GM21367 (cell line): Measurements from ENCODE around the gene HOGA1.
A peak's percentile ranks its signal among the peaks of the same experiment; 100 is the strongest.
"Not testable (repeated sequence)": the region's sequence is repeated elsewhere in the genome, so short reads cannot be mapped to it uniquely, and the experiment has no call there.

Experiments used
- ATAC-seq: cut with Tn5 transposase; IDR thresholded peaks from one replicate; pipeline ENCODE4 v1.9.1; 2021; ENCODE audit not compliant: unreplicated experiment

HOGA1 gene

GRCh38 chr10:97607095-97607636 lies 23.0 kb downstream of the HOGA1 start:
- no peak for ATAC-seq

GRCh38 chr10:97608991-97609561 lies 24.9 kb downstream of the HOGA1 start:
- no peak for ATAC-seq

GRCh38 chr10:97611473-97611872 lies 27.3 kb downstream of the HOGA1 start:
- ATAC-seq, result no peak

DNA sequence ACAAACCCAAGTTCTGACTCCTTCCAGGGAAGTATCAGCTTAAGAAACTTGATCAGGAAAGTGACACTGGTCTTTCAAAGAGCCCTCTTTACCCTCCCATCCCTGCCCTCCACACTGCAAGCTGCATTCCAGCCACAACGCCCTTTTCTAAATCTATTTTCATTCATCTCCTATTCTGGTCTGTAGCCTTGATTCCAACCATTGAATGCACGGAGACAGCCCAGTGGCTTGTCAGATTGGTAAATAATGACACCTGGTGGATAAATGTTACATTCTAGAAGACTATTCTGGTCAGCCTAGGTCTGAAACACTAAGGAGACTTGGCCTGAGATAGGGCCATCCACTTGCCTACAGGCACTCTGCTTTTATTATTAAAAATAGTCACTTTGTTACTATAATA lies 28.2 kb downstream of the HOGA1 start:
- ATAC-seq, result no peak

DNA sequence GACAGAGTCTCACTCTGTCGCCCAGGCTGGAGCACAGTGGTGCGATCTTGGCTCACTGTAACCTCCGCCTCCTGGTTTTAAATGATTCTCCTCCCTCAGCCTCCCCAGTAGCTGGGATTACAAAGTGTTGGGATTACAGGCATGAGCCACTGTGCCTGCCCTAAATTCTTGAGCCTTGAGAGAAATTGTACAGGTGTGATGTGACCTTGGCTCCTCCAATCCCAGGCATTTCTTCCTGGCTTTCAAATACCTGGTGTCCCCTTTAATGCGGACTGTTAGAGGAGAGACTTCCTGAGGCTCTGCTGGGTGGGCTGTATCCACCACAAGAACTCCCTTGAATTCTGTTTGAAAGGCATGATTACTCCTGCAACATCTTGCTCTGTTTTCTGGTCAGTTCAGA lies 34.1 kb downstream of the HOGA1 start:
- ATAC-seq, result no peak

GRCh38 chr10:97618733-97619132 lies 34.5 kb downstream of the HOGA1 start:
- ATAC-seq, result no peak

GRCh38 chr10:97623277-97623676 lies 39.1 kb downstream of the HOGA1 start:
- no peak for ATAC-seq

DNA sequence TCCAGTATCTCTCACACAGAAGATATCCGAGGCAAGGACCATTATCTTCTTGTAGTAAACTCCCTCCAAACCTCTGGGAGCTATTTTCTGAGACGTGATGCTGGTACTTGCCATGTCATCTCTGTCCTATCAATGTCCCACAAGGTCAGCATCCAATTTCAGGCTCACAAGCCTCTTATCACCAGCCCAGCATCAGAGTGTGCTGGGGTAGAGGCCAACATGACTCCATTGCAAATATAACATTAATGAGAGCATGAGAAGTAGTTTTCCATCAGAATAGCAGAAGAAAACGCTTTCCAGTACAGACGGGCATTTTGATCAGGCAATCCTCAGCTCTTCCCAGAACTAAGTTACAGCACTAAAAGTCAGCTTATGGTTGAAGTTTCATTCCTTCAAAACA lies 43.5 kb downstream of the HOGA1 start:
- ATAC-seq, result no peak

DNA sequence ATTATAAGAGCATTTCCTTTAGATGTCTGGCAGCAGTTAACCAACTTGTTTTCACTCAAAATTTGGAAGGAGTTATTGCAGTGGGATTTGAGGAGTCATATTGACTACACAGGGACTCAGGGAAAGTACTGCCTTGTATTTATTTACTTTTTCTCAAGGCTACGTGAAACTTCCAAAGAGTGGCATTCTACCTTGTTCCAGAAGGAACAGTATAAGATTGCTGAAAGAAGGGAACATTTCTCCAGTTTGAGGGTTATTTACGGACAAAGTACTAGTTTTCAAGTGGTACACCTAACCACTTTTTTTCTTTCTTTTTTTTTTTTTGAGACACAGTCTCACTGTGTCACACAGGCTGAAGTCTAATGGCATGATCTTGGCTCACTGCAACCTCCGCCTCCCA lies 44.0 kb downstream of the HOGA1 start:
- ATAC-seq, result no peak

DNA sequence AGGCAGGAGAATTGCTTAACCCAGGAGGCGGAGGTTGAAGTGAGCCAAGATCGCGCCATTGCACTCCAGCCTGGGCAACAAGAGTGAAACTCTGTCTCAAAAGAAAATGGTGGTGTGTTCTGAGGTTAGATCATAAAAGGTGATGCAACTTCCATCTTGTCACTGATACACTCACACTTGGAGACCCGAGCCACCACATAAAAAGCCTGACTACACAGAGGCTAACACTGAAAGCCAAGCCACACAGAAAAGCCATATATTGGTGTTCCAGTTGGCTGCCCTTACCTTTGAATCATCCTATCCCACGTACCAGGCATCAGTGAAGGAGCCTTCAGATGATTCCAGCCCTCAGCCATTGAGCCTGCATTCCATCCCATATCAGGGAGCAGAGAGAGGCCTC lies 45.1 kb downstream of the HOGA1 start:
- no peak for ATAC-seq

- no peak for ATAC-seq
These were observed 46.9 kb downstream of the HOGA1 start for GRCh38 chr10:97631098-97631497.

DNA sequence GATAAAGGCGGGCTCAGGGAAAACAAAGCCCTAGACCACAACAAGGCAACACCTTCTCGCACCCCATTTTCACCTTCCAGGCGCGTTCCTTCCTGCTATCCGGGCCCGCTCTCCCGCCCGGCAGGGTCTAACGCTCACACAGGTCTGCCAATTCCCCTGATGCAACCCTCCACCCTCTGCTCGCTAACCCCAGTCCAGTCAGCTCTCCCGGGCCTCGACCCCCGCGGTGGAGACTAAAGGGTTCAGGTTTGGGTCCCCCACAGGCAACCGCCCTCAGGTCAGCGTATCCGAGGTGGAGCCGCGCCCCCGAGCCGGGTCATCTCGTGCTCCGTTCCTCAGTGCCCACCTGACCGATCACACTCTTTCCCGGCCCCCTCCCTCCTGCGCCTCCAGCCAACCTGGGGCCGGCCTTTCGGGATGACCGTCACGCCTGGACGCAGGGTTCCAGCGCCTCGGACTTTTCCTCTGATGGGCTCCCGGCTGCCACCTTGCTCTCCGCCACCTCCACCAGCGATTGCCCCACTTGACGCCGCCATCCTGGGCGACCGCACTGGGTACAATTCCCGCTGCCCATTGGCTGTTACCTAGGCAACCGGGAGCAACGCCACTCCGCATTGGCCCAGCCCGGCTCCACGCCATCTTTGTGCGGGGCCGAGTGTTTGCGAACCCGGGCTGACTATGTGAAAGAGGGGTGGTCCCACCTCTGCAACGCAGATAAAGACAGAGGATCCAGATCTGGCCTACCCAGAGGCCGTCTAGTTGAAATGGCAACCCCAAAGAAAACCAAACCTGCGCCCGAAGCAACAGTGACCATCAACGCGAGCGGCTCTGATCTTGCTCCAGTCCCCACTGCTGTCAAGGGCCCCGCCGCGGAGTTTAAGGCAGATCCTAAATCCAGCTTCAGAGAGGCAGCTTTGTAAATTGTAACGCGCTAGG lies 49.0 kb downstream of the HOGA1 start, which contains the start of gene MORN4:
Gene MORN4, minus strand, starts transcription at position 552 of the 936 bp plus-strand sequence. CDS start 13,847 bp downstream, outside the sequence.
- ATAC-seq, result peak; percentile 97

GRCh38 chr10:97633921-97634320 lies 49.7 kb downstream of the HOGA1 start:
- ATAC-seq, result no peak

DNA sequence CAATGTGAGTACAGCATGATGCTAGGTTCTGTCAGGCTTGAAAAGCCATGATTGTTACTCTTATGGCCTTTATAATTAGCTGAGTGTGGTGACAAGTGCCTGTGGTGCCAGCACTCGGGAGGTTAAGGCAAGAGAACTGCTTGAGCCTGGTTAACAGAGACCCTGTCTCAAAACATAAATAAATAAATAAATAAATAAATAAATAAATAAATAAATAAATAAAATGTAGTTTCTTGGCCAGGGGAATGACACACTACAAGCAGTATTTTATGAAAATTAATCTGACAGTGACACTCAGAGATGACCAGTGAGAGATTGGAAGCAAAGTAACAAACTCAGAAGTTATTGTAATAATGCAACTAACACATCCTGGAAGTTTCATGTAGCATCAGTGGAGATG lies 51.4 kb downstream of the HOGA1 start:
- ATAC-seq, result no peak

- not testable (repeated sequence) for ATAC-seq
These were observed 54.9 kb downstream of the HOGA1 start for GRCh38 chr10:97639090-97639489.

DNA sequence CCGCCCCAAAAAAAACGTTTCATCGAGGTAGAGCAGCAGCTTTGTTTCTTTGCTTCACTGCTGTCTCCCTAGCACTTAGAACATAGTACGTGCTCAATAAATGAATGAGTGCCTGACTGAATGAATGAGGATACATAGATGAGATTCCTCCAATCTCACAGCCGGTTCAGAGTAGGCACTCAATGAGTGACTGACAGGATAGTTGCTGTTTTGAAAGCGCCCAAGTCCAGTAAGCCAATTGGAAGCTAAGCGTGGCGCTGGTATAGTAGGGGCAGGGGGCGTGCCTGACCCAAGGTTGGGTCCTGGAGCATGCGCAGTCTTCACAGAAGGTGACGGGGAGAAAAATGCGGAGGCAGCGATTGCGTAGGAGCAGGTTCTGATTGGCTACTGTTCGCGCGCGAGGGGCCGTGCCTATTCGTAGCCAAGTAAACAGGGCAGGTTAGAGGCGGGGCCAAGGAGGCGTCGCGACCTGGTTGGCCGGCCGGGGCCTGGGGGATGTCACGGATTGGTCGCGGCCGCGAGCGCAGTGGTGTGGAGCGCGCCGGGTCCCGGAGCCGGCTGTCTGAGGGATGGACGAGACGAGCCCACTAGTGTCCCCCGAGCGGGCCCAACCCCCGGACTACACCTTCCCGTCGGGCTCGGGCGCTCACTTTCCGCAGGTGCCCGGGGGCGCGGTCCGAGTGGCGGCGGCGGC lies 56.1 kb downstream of the HOGA1 start, which contains the start of gene PI4K2A:
Gene PI4K2A, plus strand, starts transcription at position 498 of the 694 bp plus-strand sequence. Its CDS starts 72 bp downstream, at position 570.
- peak; percentile 95 for ATAC-seq

DNA sequence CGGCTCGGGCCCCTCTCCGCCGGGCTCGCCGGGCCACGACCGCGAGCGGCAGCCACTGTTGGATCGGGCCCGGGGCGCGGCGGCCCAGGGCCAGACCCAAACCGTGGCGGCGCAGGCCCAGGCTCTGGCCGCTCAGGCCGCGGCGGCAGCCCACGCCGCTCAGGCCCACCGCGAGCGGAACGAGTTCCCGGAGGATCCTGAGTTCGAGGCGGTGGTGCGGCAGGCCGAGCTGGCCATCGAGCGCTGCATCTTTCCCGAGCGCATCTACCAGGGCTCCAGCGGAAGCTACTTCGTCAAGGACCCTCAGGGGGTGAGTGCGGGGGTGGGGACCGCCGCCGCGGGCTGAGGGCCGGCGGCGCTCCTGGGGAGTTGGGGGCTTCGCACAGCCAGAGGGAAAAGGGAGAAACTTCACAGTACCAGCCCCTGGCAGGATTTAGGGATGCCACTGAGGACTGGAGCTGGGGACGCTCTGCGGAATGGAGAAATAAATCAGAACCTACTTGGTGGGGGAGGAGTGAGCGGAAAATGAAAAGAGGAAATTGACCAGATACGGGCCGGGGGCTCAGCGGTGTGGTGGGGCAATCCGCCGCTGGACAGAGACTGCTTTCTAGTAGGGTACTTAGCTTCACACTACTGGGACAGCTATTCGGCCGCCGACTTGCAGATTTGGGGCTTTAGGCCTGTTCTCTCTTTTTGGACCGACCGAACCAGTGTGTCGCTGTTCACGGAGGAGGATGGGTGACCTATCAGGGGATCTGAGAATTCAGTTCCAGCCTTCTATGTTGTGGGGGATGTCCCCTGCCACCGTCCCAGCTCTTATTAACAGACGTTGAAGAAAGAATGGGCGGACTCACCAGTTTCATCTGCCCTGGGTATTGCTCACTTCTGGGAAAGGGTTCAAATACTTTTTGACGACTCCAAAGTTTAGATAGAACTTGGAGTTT lies 57.0 kb downstream of the HOGA1 start:
- ATAC-seq, result no peak

- not testable (repeated sequence) for ATAC-seq
These were observed 58.4 kb downstream of the HOGA1 start for GRCh38 chr10:97642471-97643159.

- no peak for ATAC-seq
These were observed 59.3 kb downstream of the HOGA1 start for GRCh38 chr10:97643441-97643985.
